Measurements from ENCODE around the gene CHKB. TPM values are rescaled to one million over a fixed set of nuclear protein-coding genes. Genes with fewer than 3 reads are reported as not detected.
"Not testable (repeated sequence)": the region's sequence is repeated elsewhere in the genome, so short reads cannot be mapped to it uniquely, and the experiment has no call there.

The CHKB gene
- total RNA-seq, 1 experiment from 2014 or later = 21.0 TPM

DNA sequence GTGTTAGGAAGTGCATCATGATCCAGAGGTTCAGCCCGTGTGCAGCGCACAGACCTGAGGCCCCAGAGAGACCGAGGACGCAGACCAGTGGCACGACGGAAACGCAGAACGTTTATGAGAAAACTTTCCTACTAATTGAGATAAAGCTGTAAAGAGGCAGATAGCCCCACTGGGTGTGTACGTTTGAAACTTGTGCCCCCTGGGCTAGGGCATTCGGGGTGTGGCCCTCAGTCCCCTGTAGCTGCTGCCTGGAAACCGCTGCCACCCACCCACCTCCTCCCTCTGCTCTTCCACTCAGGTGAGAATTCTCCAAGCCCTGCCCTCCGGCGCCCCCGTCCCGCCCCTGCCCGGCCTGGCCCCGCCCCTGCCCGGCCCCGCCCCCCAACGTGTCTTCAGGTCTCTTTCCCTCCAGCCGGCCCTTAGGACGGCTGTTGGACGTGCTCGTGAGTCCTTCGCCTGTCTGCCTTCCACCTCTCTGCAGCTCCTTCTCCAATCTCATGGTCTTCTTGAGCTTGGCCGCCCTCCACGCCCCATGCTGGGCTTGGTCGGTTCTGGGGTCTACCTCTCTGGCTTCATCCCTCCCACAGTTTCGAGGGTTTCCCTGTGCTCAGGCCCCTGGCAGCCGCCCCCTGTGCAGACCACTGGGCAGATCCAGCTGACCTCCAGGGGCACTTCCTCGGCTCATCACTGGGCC is 30.0 kb upstream of the CHKB start:
- DNase-seq (ENCODE audit: extremely low read depth, low read depth) = no peak

DNA sequence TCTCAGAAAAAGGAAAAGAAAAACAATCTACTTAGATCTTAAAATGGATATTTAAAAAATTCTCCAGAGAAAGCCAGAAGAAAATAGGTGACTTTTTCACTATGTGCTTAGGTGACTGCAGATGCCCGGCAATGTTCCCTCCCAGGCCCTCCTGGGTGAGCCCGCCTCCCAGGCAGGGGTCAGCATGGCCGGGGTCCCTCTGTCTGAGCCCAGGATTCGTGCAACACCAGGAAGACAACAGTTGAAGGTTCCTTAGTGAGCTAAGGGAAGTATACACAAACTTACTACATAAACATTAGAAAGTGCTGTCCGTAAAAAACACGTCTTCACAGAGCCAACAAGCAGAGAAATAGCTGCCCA is 29.5 kb upstream of the CHKB start:
- no peak for DNase-seq (ENCODE audit: extremely low read depth, low read depth)

DNA sequence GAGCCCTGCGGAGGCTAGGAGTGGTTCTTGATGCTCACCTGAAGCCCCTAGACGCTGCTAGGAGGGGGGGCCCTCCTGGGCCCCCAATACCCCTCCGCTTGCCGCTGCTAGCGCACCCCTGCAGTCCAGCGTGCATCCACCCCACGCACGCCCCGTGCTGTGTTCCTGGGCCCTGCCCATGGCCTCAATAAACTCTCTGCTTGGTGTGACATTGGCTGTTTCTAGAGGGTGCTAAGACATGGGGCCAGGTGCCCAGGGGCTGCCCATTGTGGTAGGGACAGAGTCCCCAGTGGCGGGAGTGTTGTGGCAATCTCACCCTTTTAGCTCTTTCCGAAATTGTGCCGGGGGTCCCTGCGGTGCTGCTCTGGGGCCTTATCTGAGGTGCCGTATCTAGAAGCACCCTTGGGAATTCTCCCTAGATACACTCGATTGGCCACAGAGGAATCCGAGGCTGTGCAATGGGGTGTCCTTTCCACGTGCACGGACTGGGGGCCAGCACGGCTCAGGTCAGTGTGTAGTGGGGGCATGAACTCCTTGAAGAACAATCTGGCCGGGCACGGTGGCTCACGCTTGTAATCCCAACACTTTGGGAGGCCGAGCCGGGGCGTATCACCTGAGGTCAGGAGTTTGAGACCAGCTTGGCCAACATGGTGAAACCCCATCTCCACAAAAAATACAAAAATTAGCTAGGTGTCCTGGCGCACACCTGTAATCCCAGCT is 28.9 kb upstream of the CHKB start:
- DNase-seq (ENCODE audit: extremely low read depth, low read depth) = no peak

DNA sequence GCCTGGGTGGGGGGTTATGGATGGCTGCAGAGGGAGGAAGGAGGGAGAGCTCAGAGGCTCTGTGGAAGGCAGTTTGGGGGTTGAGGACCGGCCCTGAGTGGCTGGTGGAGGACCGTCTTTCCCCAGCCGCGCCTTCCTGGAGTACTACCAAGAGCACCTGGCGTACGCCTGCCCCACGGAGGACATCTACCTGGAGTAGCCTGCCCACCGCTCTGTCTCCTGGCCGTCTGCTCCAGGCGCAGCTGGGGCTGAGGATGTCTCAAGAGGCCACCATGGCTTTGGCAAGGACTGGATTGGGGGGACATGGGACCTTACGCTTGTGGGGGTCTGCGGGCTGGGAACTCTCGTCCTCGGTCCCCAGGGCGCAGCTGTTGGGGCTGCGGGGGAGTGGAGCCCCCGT is 27.9 kb upstream of the CHKB start:
- no peak for DNase-seq (ENCODE audit: extremely low read depth, low read depth)

DNA sequence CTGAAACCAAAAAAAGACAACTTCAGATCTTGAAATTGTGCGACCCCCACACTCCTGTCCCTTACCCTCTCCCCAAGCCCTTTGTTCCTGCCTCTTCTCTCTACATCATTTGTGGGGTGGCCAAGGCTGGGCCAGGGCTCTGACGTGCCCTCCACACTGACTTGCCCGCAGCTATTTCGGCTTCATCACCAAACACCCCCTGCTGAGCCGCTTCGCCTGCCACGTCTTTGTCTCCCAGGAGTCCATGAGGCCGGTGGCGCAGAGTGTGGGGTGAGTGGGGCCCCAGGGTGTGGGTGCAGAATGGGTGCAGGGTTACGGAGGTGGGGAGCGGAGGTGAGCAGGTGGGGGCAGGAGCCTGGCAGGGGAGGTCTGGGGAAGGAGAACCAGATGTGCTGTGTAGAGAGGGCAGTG is 27.4 kb upstream of the CHKB start:
- DNase-seq (ENCODE audit: extremely low read depth, low read depth) = no peak

DNA sequence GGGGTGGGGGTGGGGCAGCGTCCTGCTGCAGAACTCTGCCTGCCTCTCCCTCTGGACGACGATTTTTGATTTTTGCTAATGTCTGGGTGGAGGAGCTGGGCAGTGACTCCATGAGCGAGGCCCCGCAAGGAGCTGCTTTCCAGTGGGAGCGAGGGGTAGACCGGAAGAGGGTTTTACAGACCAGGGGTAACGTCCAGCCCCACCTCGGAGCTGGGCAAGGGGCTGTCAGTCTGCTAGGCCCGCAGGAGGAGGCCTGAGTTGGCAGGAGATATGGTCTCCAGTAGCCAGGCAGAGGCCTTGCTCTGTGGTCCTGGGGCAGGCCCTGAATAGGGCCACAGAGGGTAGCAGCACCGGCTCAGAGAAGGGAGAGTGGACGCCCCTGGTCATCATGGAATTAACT is 26.9 kb upstream of the CHKB start:
- DNase-seq (ENCODE audit: extremely low read depth, low read depth) = no peak

DNA sequence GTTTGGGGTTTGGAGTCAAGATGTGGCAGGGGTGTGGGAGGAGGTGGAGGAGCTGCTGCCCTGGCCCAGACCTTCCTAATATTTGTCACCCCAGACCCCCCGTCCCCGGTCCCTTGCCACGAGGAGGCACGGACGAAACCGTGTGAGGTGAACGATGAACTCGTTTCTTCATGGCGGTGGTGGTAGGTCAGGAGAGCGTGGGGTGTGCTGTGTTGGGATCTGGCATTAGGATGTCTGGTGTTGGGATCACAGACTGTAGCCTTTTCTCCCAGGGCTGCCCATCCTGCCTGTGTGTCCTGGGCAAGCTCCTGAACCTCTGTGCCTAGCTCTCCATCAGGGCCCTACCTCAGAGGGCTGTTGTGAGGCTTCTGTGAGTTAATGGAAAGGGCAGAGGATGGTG is 26.3 kb upstream of the CHKB start:
- no peak for DNase-seq (ENCODE audit: extremely low read depth, low read depth)

DNA sequence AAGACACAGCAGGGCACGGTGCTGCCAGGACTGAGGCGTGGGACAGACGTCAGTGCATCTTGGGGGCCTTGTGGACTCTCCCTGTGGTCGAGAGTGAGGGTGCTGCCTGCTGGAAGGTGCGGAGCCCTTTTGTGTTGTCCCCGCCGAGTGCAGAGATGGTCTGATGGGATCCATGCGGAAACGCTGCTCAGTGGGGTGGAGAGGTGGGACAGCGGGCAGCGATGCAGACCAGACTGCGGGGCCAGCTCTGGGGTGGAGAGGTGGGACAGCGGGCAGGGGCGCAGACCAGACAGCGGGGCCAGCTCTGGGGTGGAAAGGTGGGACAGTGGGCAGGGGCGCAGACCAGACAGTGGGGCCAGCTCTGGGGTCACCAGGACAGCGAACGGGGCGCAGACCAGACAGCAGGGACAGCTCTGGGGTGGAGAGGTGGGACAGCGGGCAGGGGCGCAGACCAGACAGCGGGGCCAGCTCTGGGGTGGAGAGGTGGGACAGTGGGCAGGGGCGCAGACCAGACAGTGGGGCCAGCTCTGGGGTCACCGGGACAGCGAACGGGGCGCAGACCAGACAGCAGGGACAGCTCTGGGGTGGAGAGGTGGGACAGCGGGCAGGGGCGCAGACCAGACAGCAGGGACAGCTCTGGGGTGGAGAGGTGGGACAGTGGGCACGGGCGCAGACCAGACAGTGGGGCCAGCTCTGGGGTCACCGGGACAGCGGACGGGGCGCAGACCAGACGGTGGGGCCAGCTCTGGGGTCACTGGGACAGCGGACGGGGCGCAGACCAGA is 25.6 kb upstream of the CHKB start:
- not testable (repeated sequence) for DNase-seq (ENCODE audit: extremely low read depth, low read depth)

DNA sequence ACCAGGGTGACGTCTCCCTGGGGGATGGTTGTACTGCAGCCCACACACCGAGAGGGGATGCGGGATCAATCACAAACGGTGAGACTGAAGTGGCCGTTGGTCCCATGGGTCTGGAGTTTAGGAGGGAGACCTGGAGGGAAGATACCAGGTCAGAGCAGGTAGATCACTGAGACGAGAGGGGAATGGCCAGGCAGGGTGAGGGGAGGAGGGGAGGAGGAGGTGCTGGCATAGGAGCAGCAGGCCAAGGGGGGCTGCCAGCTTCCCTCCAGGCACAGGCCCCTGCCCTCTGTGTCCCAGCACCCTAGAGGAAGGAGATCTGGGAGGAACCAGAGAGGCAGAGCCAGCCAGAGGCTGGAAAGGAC is 25.0 kb upstream of the CHKB start:
- no peak for DNase-seq (ENCODE audit: extremely low read depth, low read depth)

DNA sequence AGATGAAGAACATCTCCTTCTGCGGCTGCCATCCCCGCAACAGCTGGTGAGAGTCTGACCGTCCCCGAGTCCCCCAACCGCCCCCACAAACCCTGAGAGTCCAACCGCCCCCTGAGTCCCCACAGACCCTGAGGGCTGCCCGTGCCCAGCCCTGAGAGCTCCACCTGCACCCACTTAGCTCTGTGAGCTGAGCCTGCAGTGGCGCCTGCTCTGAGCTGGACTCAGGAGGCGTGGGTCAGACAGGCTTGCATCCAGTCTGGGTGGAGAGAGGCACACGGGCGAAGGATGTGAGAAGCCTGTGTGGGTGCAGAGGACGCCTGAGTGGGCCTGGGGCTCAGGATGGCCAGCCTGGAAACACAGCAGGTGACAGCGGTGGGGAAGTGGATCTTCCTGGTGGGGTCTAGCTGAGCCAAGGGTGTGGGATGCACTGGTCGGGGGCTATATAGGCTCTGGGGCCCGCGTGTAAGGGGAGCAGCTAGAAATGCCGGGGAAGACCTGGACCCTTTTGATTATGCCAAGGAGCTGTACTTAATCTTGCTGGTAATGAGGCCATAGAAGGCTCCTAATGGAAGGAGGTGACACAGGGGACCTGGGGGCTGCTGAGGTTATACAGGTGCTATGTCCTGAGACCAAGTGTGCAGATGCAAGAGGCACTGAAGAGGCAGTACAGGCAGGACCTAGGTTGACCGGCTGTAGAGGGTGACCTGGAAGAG is 24.5 kb upstream of the CHKB start:
- no peak for DNase-seq (ENCODE audit: extremely low read depth, low read depth)

DNA sequence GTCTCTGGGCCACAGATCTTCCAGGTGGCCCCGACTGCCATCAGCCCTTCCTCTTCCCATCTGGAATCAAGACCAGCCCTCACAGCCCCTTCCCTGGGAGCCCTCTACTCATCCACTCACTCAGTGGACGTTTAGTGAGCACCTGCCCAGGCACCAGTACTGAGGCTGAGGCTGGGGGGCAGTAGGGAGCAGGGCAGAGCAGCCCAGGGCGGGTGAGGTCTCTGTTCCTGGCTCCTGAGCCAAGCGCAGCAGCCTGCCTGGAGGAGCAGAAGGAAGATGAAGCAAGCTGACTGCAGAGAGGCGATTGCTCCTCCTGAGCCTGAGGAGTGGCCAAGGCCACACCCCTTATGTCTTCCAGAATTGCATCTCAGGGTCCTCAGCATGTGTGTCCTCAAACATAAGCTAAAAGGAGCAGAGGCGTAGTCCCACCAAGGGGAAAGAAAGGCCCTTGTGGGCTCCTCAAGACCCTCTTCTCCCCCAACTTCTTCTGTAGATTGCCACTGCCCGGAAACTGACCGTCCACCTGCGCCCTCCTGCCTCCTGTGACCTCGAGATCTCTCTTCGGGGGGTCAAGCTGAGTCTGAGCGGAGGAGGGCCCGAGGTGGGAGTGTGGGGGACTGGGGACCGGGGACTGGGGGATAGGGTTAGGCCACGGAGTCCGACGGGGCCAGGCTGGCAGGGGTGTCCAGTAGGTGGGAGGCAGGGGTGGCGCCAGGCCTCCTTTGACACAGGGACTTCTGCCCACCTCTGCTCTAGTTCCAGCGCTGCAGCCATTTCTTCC is 23.7 kb upstream of the CHKB start:
- no peak for DNase-seq (ENCODE audit: extremely low read depth, low read depth)

DNA sequence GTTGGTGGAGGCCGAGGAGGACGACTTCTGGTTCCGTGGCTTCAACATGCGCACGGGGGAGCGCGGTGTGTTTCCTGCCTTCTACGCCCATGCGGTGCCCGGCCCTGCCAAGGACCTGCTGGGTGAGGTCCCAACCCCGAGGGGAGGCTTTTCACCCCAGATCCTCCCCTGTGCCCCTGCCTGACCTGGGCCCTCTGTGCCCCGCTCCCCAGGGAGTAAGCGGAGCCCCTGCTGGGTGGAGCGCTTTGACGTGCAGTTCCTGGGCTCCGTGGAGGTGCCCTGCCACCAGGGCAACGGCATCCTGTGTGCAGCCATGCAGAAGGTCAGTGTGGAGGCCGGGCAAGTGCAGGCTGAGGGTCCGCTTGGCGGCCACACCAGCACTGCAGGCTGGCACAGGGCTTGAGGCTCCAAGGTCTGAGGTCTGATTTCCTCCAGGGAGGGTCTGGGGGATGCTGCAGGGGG is 23.0 kb upstream of the CHKB start:
- no peak for DNase-seq (ENCODE audit: extremely low read depth, low read depth)

DNA sequence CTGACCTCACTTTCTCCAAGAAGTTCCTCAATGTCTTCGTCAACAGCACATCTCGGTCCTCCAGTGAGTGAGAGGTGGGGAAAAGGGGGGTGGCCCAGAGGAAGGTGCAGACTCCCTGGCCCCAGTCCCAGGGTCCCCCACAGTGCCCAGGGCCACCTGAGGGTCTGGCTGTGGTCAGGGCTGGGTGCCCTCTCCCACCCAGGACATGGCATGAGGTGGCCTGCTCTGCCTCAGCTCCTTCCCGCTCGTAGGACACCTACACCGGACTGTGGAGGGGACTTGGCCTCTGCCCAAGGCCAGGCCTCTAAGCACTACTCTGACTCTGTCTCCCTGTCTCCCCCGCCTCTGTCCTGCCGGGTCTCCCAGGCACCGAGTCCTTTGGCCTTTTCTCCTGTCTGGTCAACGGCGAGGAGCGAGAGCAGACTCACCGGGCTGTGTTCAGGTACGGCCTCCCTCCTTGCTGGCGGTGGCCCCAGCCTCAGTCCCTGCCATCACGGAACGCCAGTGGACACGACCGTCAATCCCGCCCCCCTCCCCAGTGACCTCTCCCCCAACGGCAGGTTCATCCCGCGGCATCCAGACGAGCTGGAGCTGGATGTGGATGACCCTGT is 22.5 kb upstream of the CHKB start:
- no peak for DNase-seq (ENCODE audit: extremely low read depth, low read depth)

DNA sequence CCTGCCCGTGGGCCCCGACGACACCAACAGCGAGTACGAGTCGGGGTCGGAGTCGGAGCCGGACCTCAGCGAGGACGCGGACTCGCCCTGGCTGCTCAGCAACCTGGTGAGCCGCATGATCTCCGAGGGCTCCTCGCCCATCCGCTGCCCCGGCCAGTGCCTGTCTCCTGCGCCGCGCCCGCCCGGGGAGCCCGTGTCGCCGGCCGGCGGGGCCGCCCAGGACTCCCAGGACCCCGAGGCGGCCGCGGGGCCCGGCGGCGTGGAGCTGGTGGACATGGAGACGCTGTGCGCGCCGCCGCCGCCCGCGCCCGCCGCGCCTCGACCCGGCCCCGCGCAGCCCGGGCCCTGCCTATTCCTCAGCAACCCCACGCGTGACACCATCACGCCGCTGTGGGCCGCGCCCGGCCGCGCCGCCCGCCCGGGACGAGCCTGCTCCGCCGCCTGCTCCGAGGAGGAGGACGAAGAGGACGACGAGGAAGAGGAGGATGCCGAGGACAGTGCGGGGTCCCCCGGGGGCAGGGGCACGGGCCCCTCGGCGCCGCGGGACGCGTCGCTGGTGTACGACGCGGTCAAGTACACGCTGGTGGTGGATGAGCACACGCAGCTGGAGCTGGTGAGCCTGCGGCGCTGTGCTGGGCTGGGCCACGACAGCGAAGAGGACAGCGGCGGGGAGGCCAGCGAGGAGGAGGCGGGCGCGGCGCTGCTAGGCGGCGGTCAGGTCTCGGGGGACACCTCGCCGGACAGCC is 21.8 kb upstream of the CHKB start:
- DNase-seq (ENCODE audit: extremely low read depth, low read depth) = no peak

DNA sequence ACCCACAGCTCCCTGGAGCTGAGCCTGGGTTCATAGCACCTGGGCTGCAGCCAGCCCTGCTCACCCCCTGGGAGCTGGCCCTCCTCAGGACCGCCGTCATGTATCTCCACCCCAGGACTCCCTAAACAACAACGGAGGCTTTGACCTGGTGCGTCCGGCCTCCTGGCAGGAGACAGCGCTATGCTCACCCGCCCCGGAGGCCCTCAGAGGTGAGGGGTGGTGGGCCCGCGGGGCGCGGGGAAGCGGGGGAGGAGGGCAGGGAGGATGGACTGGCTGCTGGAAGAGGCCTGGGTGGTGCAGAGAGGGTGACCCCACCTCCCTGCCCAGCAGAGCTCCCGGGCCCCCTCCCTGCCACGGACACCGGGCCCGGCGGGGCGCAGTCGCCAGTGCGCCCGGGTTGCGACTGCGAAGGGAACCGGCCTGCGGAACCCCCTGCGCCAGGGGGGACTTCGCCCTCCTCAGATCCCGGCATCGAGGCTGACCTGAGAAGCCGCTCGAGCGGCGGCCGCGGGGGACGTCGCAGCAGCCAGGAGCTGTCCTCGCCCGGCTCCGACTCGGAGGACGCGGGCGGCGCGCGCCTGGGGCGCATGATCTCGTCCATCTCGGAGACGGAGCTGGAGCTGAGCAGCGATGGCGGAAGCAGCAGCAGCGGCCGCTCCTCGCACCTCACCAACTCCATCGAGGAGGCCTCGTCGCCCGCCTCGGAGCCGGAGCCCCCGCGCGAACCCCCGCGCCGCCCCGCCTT is 21.0 kb upstream of the CHKB start:
- DNase-seq (ENCODE audit: extremely low read depth, low read depth) = no peak

DNA sequence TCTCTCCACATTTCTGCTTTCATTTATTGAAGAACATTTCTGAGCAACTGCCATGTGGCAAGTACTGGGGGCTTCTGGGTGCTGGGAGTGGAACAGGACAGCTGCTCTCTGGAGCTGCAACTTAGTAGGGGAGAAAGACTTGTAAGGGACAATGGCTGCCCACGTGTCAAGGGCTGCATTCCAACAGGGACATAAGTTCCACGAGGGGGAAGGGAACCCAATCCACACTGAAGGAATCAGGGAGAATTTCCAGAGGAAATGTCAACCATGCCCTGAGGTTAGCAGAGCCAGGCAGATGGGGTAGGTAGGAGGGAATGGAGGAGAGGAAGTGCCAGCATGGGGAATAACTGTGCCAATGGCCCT is 19.7 kb upstream of the CHKB start:
- no peak for DNase-seq (ENCODE audit: extremely low read depth, low read depth)

DNA sequence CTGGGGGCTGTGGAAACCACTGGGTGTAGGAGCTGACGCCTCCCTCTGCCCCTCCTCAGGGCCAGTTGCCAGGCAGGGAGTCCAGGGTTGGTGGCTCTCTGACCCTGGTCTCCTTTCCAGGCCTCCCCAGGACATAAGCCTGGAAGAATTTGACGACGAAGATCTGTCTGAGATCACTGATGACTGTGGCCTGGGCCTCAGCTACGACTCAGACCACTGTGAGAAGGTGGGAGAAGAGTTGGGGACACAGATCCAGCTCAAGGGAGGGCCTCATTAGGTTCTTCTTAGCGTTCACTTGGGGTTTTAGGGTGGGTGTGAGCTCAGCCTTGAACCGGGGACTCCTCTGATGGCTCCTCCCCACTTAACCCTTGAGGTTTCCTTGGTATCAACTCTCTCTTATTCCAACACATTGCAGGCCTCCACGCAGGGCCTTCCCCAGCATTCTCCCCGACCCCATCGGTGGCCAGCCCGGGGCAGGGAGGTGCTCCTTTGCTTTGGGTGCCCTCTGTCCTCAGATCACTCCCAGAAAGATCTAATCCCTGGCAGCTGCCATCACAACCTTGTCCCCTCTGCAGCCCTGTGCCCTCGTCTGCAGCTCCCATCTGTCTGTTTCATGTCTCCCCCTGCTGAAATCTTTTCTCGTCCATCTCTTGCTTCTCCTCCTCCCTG is 19.2 kb upstream of the CHKB start:
- DNase-seq (ENCODE audit: extremely low read depth, low read depth) = no peak
